HEK293 (cell line): Measurements from ENCODE around the gene MTX1.
A peak's percentile ranks its signal among the peaks of the same experiment; 100 is the strongest.

ENCODE experiments used
- AEBP2 ChIP-seq: fragments of 450-650 bp; formaldehyde crosslinking; IDR thresholded peaks from 2 replicates; pipeline ENCODE4 v1.5.1; 2016; ENCODE audit warnings: missing biosample characterization, missing genetic modification characterization, borderline replicate concordance
- ATF2 ChIP-seq: fragments of 450-650 bp; formaldehyde crosslinking; IDR thresholded peaks from 2 replicates; pipeline ENCODE4 v1.5.1; 2016; ENCODE audit warnings: missing biosample characterization, missing genetic modification characterization, low read depth
- HOXC10 ChIP-seq: sonication (generic); formaldehyde crosslinking; IDR thresholded peaks from 2 replicates; pipeline ENCODE4 v1.8.1; 2023; ENCODE audit warnings: mild to moderate bottlenecking, missing genetic modification reagents
- KLF8 ChIP-seq: fragments of 450-650 bp; formaldehyde crosslinking; IDR thresholded peaks from 2 replicates; pipeline ENCODE4 v1.5.1; 2016; ENCODE audit warnings: missing biosample characterization, missing genetic modification characterization
- KLF9 ChIP-seq: fragments of 450-650 bp; formaldehyde crosslinking; IDR thresholded peaks from 2 replicates; pipeline ENCODE4 v1.5.1; 2016; ENCODE audit warnings: missing biosample characterization, missing genetic modification characterization, low read depth
- PRDM2 ChIP-seq: fragments of 450-650 bp; formaldehyde crosslinking; IDR thresholded peaks from 2 replicates; pipeline ENCODE4 v1.5.1; 2016; ENCODE audit warnings: missing biosample characterization, missing genetic modification characterization, borderline replicate concordance
- ZBTB6 ChIP-seq: fragments of 450-650 bp; formaldehyde crosslinking; IDR thresholded peaks from 2 replicates; pipeline ENCODE4 v1.5.1; 2017; ENCODE audit warnings: missing biosample characterization, missing genetic modification characterization
- ZBTB7A ChIP-seq: fragments of 450-650 bp; formaldehyde crosslinking; IDR thresholded peaks from 2 replicates; pipeline ENCODE4 v1.5.1; 2016; ENCODE audit warnings: low read depth, missing biosample characterization, missing genetic modification characterization
- ZNF112 ChIP-seq: fragments of 450-650 bp; formaldehyde crosslinking; IDR thresholded peaks from 2 replicates; pipeline ENCODE4 v1.5.0; 2017; ENCODE audit warnings: missing biosample characterization, missing genetic modification characterization
- ZNF114 ChIP-seq: fragments of 450-650 bp; formaldehyde crosslinking; IDR thresholded peaks from 2 replicates; pipeline ENCODE4 v1.5.0; 2017; ENCODE audit warnings: missing biosample characterization, missing genetic modification characterization
- ZNF146 ChIP-seq: fragments of 450-650 bp; formaldehyde crosslinking; IDR thresholded peaks from 2 replicates; pipeline ENCODE4 v1.5.1; 2016; ENCODE audit warnings: missing biosample characterization, missing genetic modification characterization
- ZNF155 ChIP-seq: fragments of 450-650 bp; formaldehyde crosslinking; IDR thresholded peaks from 2 replicates; pipeline ENCODE4 v1.5.1; 2016; ENCODE audit warnings: missing biosample characterization, missing genetic modification characterization
- ZNF16 ChIP-seq: fragments of 450-650 bp; formaldehyde crosslinking; IDR thresholded peaks from 2 replicates; pipeline ENCODE4 v1.5.1; 2016; ENCODE audit warnings: low read depth, missing biosample characterization, missing genetic modification characterization
- ZNF211 ChIP-seq: fragments of 450-650 bp; formaldehyde crosslinking; IDR thresholded peaks from 2 replicates; pipeline ENCODE4 v1.5.1; 2016; ENCODE audit warnings: low read depth, missing biosample characterization, missing genetic modification characterization
- ZNF221 ChIP-seq: fragments of 450-650 bp; formaldehyde crosslinking; IDR thresholded peaks from 2 replicates; pipeline ENCODE4 v1.5.1; 2017; ENCODE audit warnings: missing biosample characterization, missing genetic modification characterization, borderline replicate concordance
- ZNF223 ChIP-seq: fragments of 450-650 bp; formaldehyde crosslinking; IDR thresholded peaks from 2 replicates; pipeline ENCODE4 v1.5.1; 2016; ENCODE audit warnings: missing biosample characterization, missing genetic modification characterization
- ZNF274 ChIP-seq, 2 experiments: fragments of 200-500 bp in 1 of 2; fragments of 450-650 bp in 1 of 2; sonication (Bioruptor generic) in 1 of 2; formaldehyde crosslinking in 1 of 2; IDR thresholded peaks; 2 replicates each; pipeline versions ENCODE4 v1.5.1 to v1.6.1; 2014 to 2016; ENCODE audit warnings: borderline replicate concordance in 1 of 2, inconsistent platforms in 1 of 2, low read length in 1 of 2, missing biosample characterization in 1 of 2, missing genetic modification characterization in 1 of 2
- ZNF324 ChIP-seq: fragments of 450-650 bp; formaldehyde crosslinking; IDR thresholded peaks from 2 replicates; pipeline ENCODE4 v1.5.1; 2016; ENCODE audit warnings: missing biosample characterization, missing genetic modification characterization
- ZNF391 ChIP-seq: fragments of 450-650 bp; formaldehyde crosslinking; IDR thresholded peaks from 2 replicates; pipeline ENCODE4 v1.5.1; 2016; ENCODE audit warnings: low read depth, missing biosample characterization, missing genetic modification characterization, borderline replicate concordance
- ZNF830 ChIP-seq: fragments of 450-650 bp; IDR thresholded peaks from 2 replicates; pipeline ENCODE4 v1.5.0; 2018; ENCODE audit warnings: missing biosample characterization, missing genetic modification characterization, low read depth, mild to moderate bottlenecking, moderate library complexity
- ZSCAN4 ChIP-seq: fragments of 450-650 bp; formaldehyde crosslinking; IDR thresholded peaks from 2 replicates; pipeline ENCODE4 v1.5.1; 2017; ENCODE audit warnings: missing biosample characterization, missing genetic modification characterization
- ZSCAN5A ChIP-seq: fragments of 450-650 bp; formaldehyde crosslinking; IDR thresholded peaks from 2 replicates; pipeline ENCODE4 v1.5.1; 2016; ENCODE audit warnings: missing biosample characterization, missing genetic modification characterization

MTX1 gene

GRCh38 chr1:155206891-155207805 is 1.3 kb upstream of the MTX1 start (continued):
- TF ChIP-seq PRDM2 (no peak), ZNF391 (no peak; the same call in 1 of the 2 replicates), ZNF274 (IDR thresholded peaks at IDR 0.05; ENCODE audit: low read length) (no peak), ZNF274 (tag by site-specific recombination; IDR thresholded peaks at IDR 0.05; ENCODE audit: borderline replicate concordance) (no peak), KLF8 (peak; percentile 33; the same call in 1 of the 2 replicates), HOXC10 (CRISPR knock-in tag) (no peak), ZNF146 (tag by site-specific recombination) (peak; percentile 2; the same call in 1 of the 2 replicates), ZNF211 (tag by site-specific recombination) (no peak), ZNF324 (tag by site-specific recombination) (no peak), ZBTB6 (no peak), AEBP2 (no peak), ZNF221 (no peak), ZNF16 (tag by site-specific recombination) (no peak), ZNF223 (tag by site-specific recombination) (no peak), ZNF112 (tag by site-specific recombination) (no peak), ZNF114 (tag by site-specific recombination) (no peak), KLF9 (tag by site-specific recombination) (peak; percentile 9; the same call in 1 of the 2 replicates), ZSCAN4 (tag by site-specific recombination) (no peak), ATF2 (tag by site-specific recombination) (no peak), ZSCAN5A (tag by site-specific recombination) (no peak), ZNF830 (no peak), ZNF155 (no peak), ZBTB7A (tag by site-specific recombination) (peak; percentile 28; the same call in 1 of the 2 replicates)
